ENCODE measurements around the gene GRSF1. TPM values are rescaled to one million over a fixed set of nuclear protein-coding genes. Genes with fewer than 3 reads are reported as not detected.

The GRSF1 gene
- total and polyA plus RNA-seq, 10 of the 15 experiments (the other 5 are each of a cell fraction or from before 2014, with no cell fraction given) = 37.5 to 105 (median 68.4) TPM

DNA sequence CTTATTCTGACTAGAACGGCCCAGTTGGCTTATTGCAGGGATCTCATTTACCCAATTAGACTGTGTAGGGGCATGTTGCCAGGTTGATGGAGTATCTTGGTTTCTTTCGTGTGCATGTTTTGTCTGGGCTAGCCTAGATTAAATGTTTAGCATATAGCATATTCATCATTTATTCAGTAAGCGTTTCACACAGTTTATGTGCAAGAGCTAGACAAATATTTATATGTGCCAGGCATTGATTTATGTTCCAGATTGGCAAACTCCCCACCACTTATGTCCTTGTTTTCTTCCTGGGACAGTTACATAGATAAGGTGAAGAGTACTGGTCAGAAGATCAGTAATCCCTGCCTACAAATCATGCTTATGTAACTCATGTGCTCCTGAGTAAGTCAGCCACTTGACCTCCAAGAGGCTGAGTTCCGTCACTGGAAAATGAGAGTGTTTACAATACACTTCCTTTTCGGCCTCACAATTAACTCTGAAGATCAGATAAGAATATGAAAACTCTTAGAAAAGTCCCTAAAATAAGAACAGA is 60.7 kb downstream of the GRSF1 start:
- 88% methylated on average over 5 of the region's 5 CpGs for WGBS (ENCODE audit: insufficient coverage, insufficient replicate concordance, low lambda C conversion rate, missing lambda C conversion rate)
- BruUV-seq (replicated peaks) = no TSS peak
- TF ChIP-seq SMC3 (IDR thresholded peaks at IDR 0.05; ENCODE audit: borderline replicate concordance, low read length) (no peak), ZNF274 (IDR thresholded peaks at IDR 0.05; ENCODE audit: insufficient read depth, insufficient read length) (no peak), ZNF384 (IDR thresholded peaks at IDR 0.05; ENCODE audit: borderline replicate concordance, low read depth, low read length) (no peak), NFXL1 (IDR thresholded peaks at IDR 0.05; ENCODE audit: borderline replicate concordance) (no peak), TCF7 (IDR thresholded peaks at IDR 0.05; ENCODE audit: borderline replicate concordance) (no peak), MTA3 (IDR thresholded peaks at IDR 0.05; ENCODE audit: borderline replicate concordance, low read length) (no peak), ZZZ3 (IDR thresholded peaks at IDR 0.05; ENCODE audit: control insufficient read depth, insufficient read length, low read depth) (no peak)
- ChIA-PET SMC1A (ENCODE audit: uncharacterized antibody, unreplicated experiment) (interaction anchor here (0.6 to 0.8 kb wide), 2 partner anchors 29 to 42 kb away, joined by 3 read pairs; no protein-coding TSS in a partner anchor), RAD21 (ENCODE audit: unreplicated experiment) (no interaction called here), POLR2A (no interaction called here), CTCF (interaction anchor here (1.3 kb wide), 1 partner anchor 42 kb away, joined by 3 read pairs; no protein-coding TSS in a partner anchor)
- H3K9me3 ChIP-seq (replicated peaks; ENCODE audit: control insufficient read depth, insufficient read depth, low read length) = no peaks in the 10 kb centered on the region
- H3K27me3 ChIP-seq (replicated peaks in 1 of 2; ENCODE audit: control insufficient read depth in 2 of 2, insufficient read depth in 2 of 2, low read length in 1 of 2) = no peaks in the 10 kb centered on the region
- in situ Hi-C loops (cut with MboI) (no loop called here), intact Hi-C loops (cut with micrococcal nuclease; ENCODE audit: unreplicated experiment) (no loop called here)
- H3K27ac ChIP-seq (ENCODE audit: control insufficient read depth, insufficient read depth) = no peak overlapping the region
- ATAC-seq = no peak
- no peak overlapping the region for H3K4me3 ChIP-seq
- H3K9ac ChIP-seq (ENCODE audit: control insufficient read depth, insufficient read depth, low read length) = no peak overlapping the region
- no peak for FAIRE-seq
- no peak overlapping the region for H3K4me2 ChIP-seq (ENCODE audit: control insufficient read depth, insufficient read depth)
- 0 out of 2 replicates have a peak, but pooled peaks cover 4% of the 10 kb centered on the region for H3K4me1 ChIP-seq (ENCODE audit: control insufficient read depth, insufficient read depth, low read length)
- H2AFZ ChIP-seq (ENCODE audit: control insufficient read depth, low read depth, low read length) = no peak overlapping the region
- DNase-seq (ENCODE audit: low read depth, low spot score) = no peak
- no peaks in the 10 kb centered on the region for H3K79me2 ChIP-seq (ENCODE audit: control insufficient read depth, insufficient read depth, low read length)
- H3K36me3 ChIP-seq (ENCODE audit: control insufficient read depth in 2 of 2, insufficient read depth in 2 of 2, low read length in 1 of 2) = no peaks in the 10 kb centered on the region
- H4K20me1 ChIP-seq (ENCODE audit: control insufficient read depth, insufficient read depth) = no peaks in the 10 kb centered on the region

All from GM12878 (cell line).